GM19397 (cell line): ENCODE data around the gene ZNF141.
"Not testable (repeated sequence)": the region's sequence is repeated elsewhere in the genome, so short reads cannot be mapped to it uniquely, and the experiment has no call there.

Experiments
- ATAC-seq: cut with Tn5 transposase; IDR thresholded peaks from one replicate; pipeline ENCODE4 v1.9.1; 2021; ENCODE audit warnings: mild to moderate bottlenecking, moderate library complexity; ENCODE audit not compliant: unreplicated experiment

Gene ZNF141

DNA sequence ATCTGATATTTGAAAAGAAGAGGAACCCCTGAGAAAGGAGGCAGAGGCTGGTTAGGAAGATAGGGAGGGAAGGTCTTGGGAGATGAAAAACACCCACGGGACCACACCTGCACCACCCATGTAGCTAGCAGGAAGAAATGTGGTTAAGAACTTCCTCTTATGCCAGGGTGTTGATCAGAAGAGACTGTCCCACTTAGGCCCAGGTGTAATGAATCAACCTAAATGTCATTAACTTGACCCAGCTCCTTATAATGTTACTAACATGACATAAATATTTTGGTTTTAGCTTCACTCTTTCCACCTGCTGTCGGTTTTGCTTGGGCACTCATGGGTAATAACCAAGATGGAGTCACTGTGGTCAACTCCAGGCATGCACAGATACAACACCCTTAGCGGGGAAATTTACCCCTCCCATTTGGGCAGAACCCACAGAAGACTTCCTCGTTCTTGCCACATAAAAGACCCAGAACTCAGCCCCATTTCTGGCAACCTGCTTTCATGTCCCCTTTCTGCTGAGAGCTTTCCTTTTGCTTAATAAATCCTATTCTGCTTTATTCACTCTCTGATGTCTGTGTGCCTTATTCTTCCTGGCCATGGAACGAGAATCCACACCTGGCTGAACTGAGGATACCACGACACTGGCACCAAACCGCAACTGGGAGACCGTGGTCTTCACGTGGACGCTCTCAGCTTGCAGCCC is 46.8 kb downstream of the ZNF141 start:
- ATAC-seq, result no peak

DNA sequence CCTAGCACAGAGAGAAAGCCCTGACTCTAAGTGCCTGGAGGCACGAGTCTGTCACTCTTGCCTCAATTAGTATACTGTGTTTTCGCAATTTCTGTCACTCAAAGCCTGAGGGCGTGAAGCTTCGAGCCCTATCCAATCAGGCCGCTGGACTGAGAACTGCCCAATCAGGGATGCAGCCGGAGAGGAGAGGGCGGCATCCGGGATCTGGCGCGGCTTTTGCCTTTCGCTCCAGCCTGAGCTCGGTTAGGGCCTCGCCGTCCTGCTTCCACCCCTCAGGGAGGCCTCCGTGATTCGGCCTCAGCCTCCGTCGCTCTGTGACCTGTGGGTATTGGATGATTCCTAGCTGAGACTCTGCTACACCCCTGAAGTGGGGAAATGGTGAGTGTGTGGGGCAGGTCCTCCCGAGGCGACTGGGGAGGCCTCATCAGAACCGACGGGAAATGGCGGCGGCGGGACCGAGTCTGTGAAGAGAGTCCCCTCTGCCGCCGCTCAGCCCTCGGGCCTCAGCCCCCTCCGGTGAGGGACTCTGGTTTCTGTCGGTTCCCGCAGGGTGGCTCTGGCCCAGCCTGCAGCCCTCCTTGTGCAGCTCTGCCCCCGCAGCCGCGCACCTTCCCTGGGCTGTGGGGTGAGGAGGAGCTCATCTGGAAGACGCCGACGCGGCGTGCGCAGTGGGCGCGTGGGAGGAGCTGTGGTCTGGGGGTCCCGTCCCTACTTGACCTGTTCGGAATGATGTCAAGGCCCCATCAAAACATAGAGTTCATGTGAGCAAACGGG is 48.5 kb downstream of the ZNF141 start:
- ATAC-seq, result no peak

- ATAC-seq, result no peak
Observed at GRCh38 chr4:386708-387105, 49.1 kb downstream of the ZNF141 start.

GRCh38 chr4:404006-404405 is 66.4 kb downstream of the ZNF141 start:
- ATAC-seq, result no peak

- not testable (repeated sequence) for ATAC-seq
Observed at GRCh38 chr4:408321-408720, 70.7 kb downstream of the ZNF141 start.

DNA sequence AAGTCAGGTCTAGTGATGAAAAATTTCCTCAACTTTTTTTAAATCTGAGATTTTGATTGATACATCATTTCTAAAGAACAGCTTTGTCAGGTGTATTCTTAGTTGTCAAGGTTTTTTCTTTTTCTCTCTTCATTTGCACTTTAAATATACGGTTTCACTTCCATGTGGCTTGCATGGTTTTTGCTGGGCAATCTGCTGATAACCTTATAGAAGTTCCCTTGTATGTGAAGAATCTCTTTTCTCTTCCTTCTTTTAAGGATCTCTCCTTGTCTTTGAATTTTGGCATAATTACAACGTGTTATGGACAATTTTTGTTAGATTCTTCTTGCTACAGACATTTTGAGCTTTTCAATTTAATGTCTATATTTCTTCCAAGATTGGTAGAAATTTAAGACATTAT is 85.0 kb downstream of the ZNF141 start:
- no peak for ATAC-seq
